Upper lobe of right lung (tissue), 1 donor: ENCODE results near the gene RCL1. TPM values are rescaled to one million over a fixed set of nuclear protein-coding genes. Genes with fewer than 3 reads are reported as not detected.

Source experiments
- ATAC-seq: fragments of 200-7000 bp; cut with Tn5 transposase; one replicate; pipeline ENCODE4 v1.9.1; 2020; ENCODE audit warnings: mild to moderate bottlenecking, moderate library complexity
- DNase-seq: peaks from one replicate; pipeline ENCODE4 v3.0.0-alpha.2; 2020
- H3K27ac ChIP-seq: fragments of 200-600 bp; one replicate; pipeline ENCODE4 v1.8.0; 2022
- H3K27me3 ChIP-seq: fragments of 200-600 bp; one replicate; pipeline ENCODE4 v1.8.0; 2022; ENCODE audit warnings: mild to moderate bottlenecking
- H3K36me3 ChIP-seq: fragments of 200-600 bp; one replicate; pipeline ENCODE4 v1.8.0; 2022
- H3K4me1 ChIP-seq: fragments of 200-600 bp; one replicate; pipeline ENCODE4 v1.8.0; 2022
- H3K4me3 ChIP-seq: fragments of 200-600 bp; one replicate; pipeline ENCODE4 v1.8.0; 2022; ENCODE audit warnings: mild to moderate bottlenecking
- H3K9me3 ChIP-seq: fragments of 200-600 bp; one replicate; pipeline ENCODE4 v1.8.0; 2022
- intact Hi-C: fragments of 100-400 bp; cut with DNase I; formaldehyde crosslinking; loops from one replicate; pipeline ENCODE4 v1.11.0; 2022
- microRNA-seq: library from miRNA; unstranded; fragments of <30 nt; microRNA quantifications from one replicate; pipeline ENCODE4 v1.2.0, GENCODE V29; 2020; ENCODE audit warnings: borderline microRNAs expressed
- total RNA-seq: library from RNA; stranded (reverse); fragmentation: NEBNext Ultra II Directional; extraction: Animal tissue kit (Norgen Biotek cat#: 25700); gene quantifications from one replicate; pipeline ENCODE4 v1.2.1, GENCODE V29; 2021
- TF ChIP-seq, protein P1 (sequence below): fragments of 200-600 bp; IDR thresholded peaks from one replicate; pipeline ENCODE4 v1.8.0; 2022; ENCODE audit warnings: antibody characterized with exemption
- donor health status: DM: no; HTN: yes; CAD: no; lungs with severe emphysema.

Gene RCL1
- total RNA-seq, 1 donor from 2014 or later = 19.6 TPM

GRCh38 chr9:4905135-4905490 is 112.4 kb downstream of the RCL1 start:
- intact Hi-C loops = no loop called here
- TF ChIP-seq, protein P1, sequence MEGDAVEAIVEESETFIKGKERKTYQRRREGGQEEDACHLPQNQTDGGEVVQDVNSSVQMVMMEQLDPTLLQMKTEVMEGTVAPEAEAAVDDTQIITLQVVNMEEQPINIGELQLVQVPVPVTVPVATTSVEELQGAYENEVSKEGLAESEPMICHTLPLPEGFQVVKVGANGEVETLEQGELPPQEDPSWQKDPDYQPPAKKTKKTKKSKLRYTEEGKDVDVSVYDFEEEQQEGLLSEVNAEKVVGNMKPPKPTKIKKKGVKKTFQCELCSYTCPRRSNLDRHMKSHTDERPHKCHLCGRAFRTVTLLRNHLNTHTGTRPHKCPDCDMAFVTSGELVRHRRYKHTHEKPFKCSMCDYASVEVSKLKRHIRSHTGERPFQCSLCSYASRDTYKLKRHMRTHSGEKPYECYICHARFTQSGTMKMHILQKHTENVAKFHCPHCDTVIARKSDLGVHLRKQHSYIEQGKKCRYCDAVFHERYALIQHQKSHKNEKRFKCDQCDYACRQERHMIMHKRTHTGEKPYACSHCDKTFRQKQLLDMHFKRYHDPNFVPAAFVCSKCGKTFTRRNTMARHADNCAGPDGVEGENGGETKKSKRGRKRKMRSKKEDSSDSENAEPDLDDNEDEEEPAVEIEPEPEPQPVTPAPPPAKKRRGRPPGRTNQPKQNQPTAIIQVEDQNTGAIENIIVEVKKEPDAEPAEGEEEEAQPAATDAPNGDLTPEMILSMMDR = no peak

More at GRCh38 chr9:4905135-4905490, 112.4 kb downstream of the RCL1 start:
- no peak for DNase-seq
- Histone ChIP-seq H3K4me1 (peaks cover 11% of the 10 kb centered on the region), H3K4me3 (no peak overlapping the region), H3K36me3 (no peaks in the 10 kb centered on the region), H3K27ac (no peak overlapping the region), H3K27me3 (no peaks in the 10 kb centered on the region), H3K9me3 (no peaks in the 10 kb centered on the region)
- ATAC-seq = no peak

Small RNA genes within 50 kb of the gene (microRNA-seq; reads per million reads assigned to microRNA genes)
- 112 reads per million, percentile 66 among the genes with 10 or more reads in this experiment for gene MIR101-2

Other genes with a start within 250 kb of the RCL1 start
- gene PLPP6, start 130.7 kb upstream of the RCL1 start, total RNA-seq = 5.5 TPM
- gene SPATA6L, start 126.5 kb upstream of the RCL1 start, total RNA-seq = 12.6 TPM
- 23.6 TPM for gene CDC37L1, start 113.4 kb upstream of the RCL1 start, total RNA-seq
- gene AK3, start 51.7 kb upstream of the RCL1 start, total RNA-seq = 44.2 TPM
- 24.4 TPM for gene JAK2, start 192.3 kb downstream of the RCL1 start, total RNA-seq